ENCODE results near the gene SHANK2.

DNA sequence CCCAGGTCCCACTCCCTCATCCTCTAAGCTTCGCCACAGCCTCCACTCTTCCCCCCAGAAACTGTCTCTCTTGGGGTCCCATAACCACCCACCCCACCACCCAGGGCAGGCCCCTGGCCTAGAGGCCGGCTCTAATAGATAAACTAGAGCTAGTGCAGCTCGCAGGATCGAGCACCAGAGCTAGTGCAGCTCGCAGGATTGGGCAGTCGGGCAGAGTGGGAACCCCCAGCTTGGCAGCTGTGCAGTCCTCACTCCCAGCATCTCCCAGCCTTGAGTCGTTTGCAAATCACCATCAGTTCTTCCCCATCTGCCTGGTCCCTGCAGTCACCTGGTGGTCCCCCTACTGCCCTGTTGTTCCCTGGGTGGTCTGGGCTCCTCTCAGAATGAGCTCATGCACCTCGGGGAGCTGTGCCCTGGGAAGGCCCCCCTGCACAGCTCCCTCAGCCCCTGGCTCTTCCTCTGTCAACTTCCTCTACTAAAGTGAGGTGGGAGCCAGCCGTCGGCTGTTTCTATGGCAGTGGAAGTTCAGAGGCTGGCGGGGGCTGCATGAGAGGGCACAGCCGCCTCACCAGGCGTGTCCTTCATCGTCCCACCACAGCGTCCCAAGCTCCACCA lies 15.5 kb upstream of the SHANK2 start:
- no peak for TF ChIP-seq POLR2A (IDR thresholded peaks at IDR 0.05)
- TF ChIP-seq, protein P1, sequence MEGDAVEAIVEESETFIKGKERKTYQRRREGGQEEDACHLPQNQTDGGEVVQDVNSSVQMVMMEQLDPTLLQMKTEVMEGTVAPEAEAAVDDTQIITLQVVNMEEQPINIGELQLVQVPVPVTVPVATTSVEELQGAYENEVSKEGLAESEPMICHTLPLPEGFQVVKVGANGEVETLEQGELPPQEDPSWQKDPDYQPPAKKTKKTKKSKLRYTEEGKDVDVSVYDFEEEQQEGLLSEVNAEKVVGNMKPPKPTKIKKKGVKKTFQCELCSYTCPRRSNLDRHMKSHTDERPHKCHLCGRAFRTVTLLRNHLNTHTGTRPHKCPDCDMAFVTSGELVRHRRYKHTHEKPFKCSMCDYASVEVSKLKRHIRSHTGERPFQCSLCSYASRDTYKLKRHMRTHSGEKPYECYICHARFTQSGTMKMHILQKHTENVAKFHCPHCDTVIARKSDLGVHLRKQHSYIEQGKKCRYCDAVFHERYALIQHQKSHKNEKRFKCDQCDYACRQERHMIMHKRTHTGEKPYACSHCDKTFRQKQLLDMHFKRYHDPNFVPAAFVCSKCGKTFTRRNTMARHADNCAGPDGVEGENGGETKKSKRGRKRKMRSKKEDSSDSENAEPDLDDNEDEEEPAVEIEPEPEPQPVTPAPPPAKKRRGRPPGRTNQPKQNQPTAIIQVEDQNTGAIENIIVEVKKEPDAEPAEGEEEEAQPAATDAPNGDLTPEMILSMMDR (IDR thresholded peaks at IDR 0.05) = no peak
